Pancreas (tissue), 10 donors: Measurements from ENCODE around the gene RUNDC1. TPM values are rescaled to one million over a fixed set of nuclear protein-coding genes. Genes with fewer than 3 reads are reported as not detected.
"Not testable (repeated sequence)": the region's sequence is repeated elsewhere in the genome, so short reads cannot be mapped to it uniquely, and the experiment has no call there.

Experiments
- ATAC-seq, 4 donors: fragments of 200-7000 bp; cut with Tn5 transposase; one replicate each; pipeline versions ENCODE4 v1.8.0 to v1.9.1; 2020; ENCODE audit warnings: mild to moderate bottlenecking in 4 of 4, moderate library complexity in 4 of 4
- DNase-seq, 6 donors: peaks; one replicate each; pipeline ENCODE4 v3.0.0-alpha.2; 2020
- FAIRE-seq: peaks from 2 replicates; lab custom pipeline; 2012; peaks lifted over from hg19 to GRCh38; lab: Jason Lieb, UNC
- H3K27ac ChIP-seq, 4 donors: fragments of 200-600 bp; sonication (generic); 1 replicate in 3 of 4; 2 replicates in 1 of 4; pipeline versions ENCODE4 v1.5.0 to v1.8.0; 2020
- H3K27me3 ChIP-seq, 4 donors: fragments of 200-600 bp; one replicate each; pipeline ENCODE4 v1.8.0; 2021
- H3K36me3 ChIP-seq, 3 donors: fragments of 200-600 bp; sonication (generic) in 1 of 3; one replicate each; pipeline versions ENCODE4 v1.5.0 to v1.8.0; 2020 to 2021
- H3K4me1 ChIP-seq, 3 donors: fragments of 200-600 bp; one replicate each; pipeline ENCODE4 v1.8.0; 2021
- H3K4me3 ChIP-seq, 4 donors: fragments of 200-600 bp; sonication (generic) in 2 of 4; one replicate each; pipeline versions ENCODE4 v1.5.0 to v1.8.0; 2020 to 2021
- H3K9me3 ChIP-seq, 4 donors: fragments of 200-600 bp; one replicate each; pipeline ENCODE4 v1.8.0; 2021
- CTCF ChIP-seq, 4 donors: fragments of 200-600 bp; sonication (generic) in 3 of 4; IDR thresholded peaks; one replicate each; pipeline versions ENCODE4 v1.5.0 to v1.8.0; 2021; ENCODE audit warnings: antibody characterized with exemption in 4 of 4
- WGBS, 2 donors: extraction: QIAGEN DNeasy Blood & Tissue Kit; methylation state at CpG; one replicate each; pipeline ENCODE4 v1.1.7; 2013; 5-methylcytosine and 5-hydroxymethylcytosine counted together
- intact Hi-C, 3 donors: fragments of 100-400 bp; cut with DNase I; formaldehyde crosslinking; loops; one replicate each; pipeline versions ENCODE4 v1.11.1 to v1.14.2; 2022
- polyA plus RNA-seq, 2 donors: library from polyadenylated mRNA; stranded (reverse); fragments of 200-250 nt; gene quantifications; one replicate each; pipeline ENCODE4 v1.2.3, GENCODE V29; 2013
- total RNA-seq, 6 donors: library from RNA; stranded (reverse); fragmentation: NEBNext Ultra II Directional in 4 of 6; extraction: Animal tissue kit (Norgen Biotek cat#: 25700) in 4 of 6; gene quantifications; one replicate each; pipeline versions ENCODE4 v1.2.1 to v1.2.4, GENCODE V29; 2021 to 2023
- donor health status: healthy with polysubstance abuse.
- donor health status: DM: no; HTN: no; CAD: no; lungs with moderate emphysema.
- donor health status: DM: no; HTN: no; CAD: no.
- donor health status: control.
- donor health status: control.
- donor health status: Bipolar disorder and iron deficiency.
- donor health status: DM: yes; HTN: yes; CAD: no.
- donor health status: DM: no; HTN: no; CAD: no.
- donor health status: DM: no; HTN: no; CAD: no.
- donor health status: DM: yes; HTN: yes; CAD: no.

RUNDC1 gene
- total and polyA plus RNA-seq, 8 donors, result 6.3 to 12.1 (median 8.7) TPM

- ATAC-seq, result no peak
- Histone ChIP-seq H3K4me1 (no peaks in the 10 kb centered on the region), H3K9me3 (no peaks in the 10 kb centered on the region), H3K36me3 (peaks cover 8 to 53% (median 17%) of the 10 kb centered on the region in 3 donors), H3K4me3 (no peak overlapping the region), H3K27ac (no peak overlapping the region), H3K27me3 (no peaks in the 10 kb centered on the region)
- 86 to 90% methylated on average over 6 of the region's 6 CpGs for WGBS, 2 donors
- intact Hi-C loops, result no loop called here
- DNase-seq, result no peak
- TF ChIP-seq CTCF (IDR thresholded peaks at IDR 0.05), result no peak
- FAIRE-seq, result no peak
Observed at GRCh38 chr17:42989726-42990652, 9.6 kb downstream of the RUNDC1 start.

GRCh38 chr17:42991471-42991870, 11.1 kb downstream of the RUNDC1 start:
- peaks cover 8 to 53% (median 17%) of the 10 kb centered on the region in 3 donors for H3K36me3 ChIP-seq
- H3K27me3 ChIP-seq, result no peaks in the 10 kb centered on the region
- TF ChIP-seq CTCF (IDR thresholded peaks at IDR 0.05), result no peak
- WGBS, 2 donors, result 92 to 93% methylated on average over 6 of the region's 6 CpGs
- H3K9me3 ChIP-seq, result no peaks in the 10 kb centered on the region
- no peak overlapping the region for H3K27ac ChIP-seq
- no peak for DNase-seq
- intact Hi-C loops, result no loop called here
- no peak for FAIRE-seq
- H3K4me3 ChIP-seq, result no peak overlapping the region
- no peak for ATAC-seq
- H3K4me1 ChIP-seq, result no peaks in the 10 kb centered on the region

GRCh38 chr17:42992872-42993271, 12.5 kb downstream of the RUNDC1 start:
- Histone ChIP-seq H3K4me3 (no peak overlapping the region), H3K36me3 (peaks cover 8 to 44% (median 16%) of the 10 kb centered on the region in 3 donors), H3K27me3 (no peaks in the 10 kb centered on the region), H3K9me3 (no peaks in the 10 kb centered on the region), H3K27ac (no peak overlapping the region), H3K4me1 (peaks cover 5 to 7% (median 5%) of the 10 kb centered on the region in 3 donors)
- TF ChIP-seq CTCF (IDR thresholded peaks at IDR 0.05), result no peak
- WGBS, 2 donors, result 68 to 75% methylated on average over 5 of the region's 5 CpGs
- ATAC-seq, result no peak
- no peak for FAIRE-seq
- DNase-seq, result no peak
- intact Hi-C loops, result no loop called here

GRCh38 chr17:42993913-42994312, 13.5 kb downstream of the RUNDC1 start:
- 83 to 84% methylated on average over 10 of the region's 10 CpGs for WGBS, 2 donors
- not testable (repeated sequence) for ATAC-seq

GRCh38 chr17:42997390-42997983, 17.1 kb downstream of the RUNDC1 start:
- DNase-seq, result no peak
- 4 to 9% methylated on average over 5 of the region's 5 CpGs for WGBS, 2 donors
- peaks cover 11 to 18% (median 14%) of the 10 kb centered on the region in 3 donors for H3K4me1 ChIP-seq
- H3K9me3 ChIP-seq, result no peaks in the 10 kb centered on the region
- H3K36me3 ChIP-seq, result peaks cover 0 to 28% (median 11%) of the 10 kb centered on the region in 3 donors
- peak overlapping the region in 2 of 4 donors; percentile 12 to 75 for H3K4me3 ChIP-seq
- intact Hi-C loops, result no loop called here
- H3K27ac ChIP-seq, result peak overlapping the region; percentile 19 to 91 (median 72)
- H3K27me3 ChIP-seq, result no peaks in the 10 kb centered on the region
- FAIRE-seq, result no peak
- ATAC-seq, result peak in 2 of 4 donors; percentile 2
- TF ChIP-seq CTCF (IDR thresholded peaks at IDR 0.05), result no peak

More at GRCh38 chr17:42993913-42994312, 13.5 kb downstream of the RUNDC1 start:
- H3K4me3 ChIP-seq, H3K9me3 ChIP-seq, intact Hi-C loops, H3K27ac ChIP-seq, H3K27me3 ChIP-seq, FAIRE-seq, H3K4me1 ChIP-seq: not testable (repeated sequence)
- H3K36me3 ChIP-seq, result peaks cover 7 to 35% (median 8%) of the 10 kb centered on the region in 3 donors
- peak in 1 of 6 donors; percentile 2 for DNase-seq
